ENCODE measurements around the gene BOLA2B.
"Not testable (repeated sequence)": the region's sequence is repeated elsewhere in the genome, so short reads cannot be mapped to it uniquely, and the experiment has no call there.

Gene BOLA2B

DNA sequence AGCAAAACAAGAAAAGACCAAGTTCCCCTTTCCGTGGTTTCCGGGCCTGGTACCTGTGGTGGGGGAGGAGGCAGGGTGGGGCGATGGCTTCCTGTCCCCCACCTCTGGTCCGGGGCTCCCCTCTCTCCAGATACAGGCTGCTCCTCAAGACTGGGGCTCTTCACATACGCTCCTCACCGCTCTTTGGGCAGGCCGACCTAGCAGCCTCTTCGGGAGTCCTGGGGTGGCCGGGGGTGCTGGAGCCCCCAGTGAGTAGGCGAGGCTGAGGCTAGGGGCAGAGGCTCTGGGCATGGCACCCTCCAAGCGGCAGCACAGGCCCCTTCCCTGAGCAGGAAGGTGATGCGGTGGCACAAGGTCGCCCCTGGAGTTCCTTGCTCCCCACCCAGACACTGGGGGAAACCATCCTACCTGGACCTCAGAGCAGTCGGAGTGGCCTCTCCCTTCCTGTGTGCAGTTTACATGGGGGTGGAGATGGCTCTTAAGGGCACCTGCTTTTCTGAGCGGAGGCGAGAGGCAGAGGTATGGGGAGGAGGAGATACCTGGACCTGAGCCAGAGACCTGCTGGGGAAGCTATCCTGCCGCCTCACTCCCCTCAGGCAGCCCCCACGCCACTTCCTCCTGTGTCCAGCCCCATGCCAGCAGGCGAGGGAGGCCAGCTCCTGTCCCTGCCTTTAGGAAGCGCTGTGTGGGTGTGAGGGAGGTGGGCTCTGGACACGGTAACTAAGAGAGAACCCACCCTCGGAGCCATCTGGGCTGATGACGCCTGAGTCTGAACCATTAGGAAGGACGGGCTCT, 9.2 kb downstream of the BOLA2B start:
- no peak for DNase-seq (ENCODE audit: low read depth)

DNA sequence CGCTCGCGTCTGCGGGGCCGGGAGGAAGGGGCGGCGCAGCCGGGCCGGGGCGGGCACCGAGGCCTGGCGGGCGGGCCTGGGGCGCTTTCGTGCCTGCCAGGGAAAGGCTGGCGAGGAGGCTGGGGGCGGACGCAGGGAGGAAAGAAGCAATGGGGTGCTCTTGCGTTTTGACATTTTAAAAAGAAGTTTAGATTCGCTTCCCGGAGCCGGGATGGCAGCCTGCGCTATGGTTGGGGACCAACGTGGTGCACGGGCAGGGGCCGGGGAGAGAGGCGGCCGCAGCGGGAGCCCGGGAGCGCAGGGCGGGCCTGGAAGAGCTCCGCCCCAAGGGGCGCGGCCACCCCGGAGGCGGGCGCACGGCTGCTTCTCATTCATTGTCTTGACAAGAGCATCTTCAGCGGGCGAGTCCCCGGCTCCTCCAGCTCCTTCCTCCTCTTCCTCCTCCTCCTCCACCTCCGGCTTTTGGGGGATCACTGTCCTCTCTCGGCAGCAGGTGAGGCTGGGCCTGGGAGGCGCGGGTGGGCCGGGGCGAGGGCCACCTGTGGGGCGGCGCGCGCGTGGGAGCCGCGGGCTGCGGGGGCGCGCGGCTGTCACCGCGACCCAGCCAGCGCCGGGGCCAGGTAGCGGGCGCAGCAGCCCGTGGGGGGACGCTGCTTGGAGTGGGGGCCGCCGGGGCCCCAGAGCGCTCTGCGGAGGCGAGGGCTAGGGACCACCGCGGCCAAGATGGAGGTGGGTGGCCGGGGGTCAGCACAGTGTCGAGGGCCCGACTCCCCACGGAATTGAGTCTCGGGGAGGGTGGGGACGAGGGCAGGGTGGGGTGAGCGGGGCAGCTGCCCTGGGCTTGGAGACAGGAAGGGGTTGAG, 10.0 kb downstream of the BOLA2B start, which contains the start of gene CORO1A:
CORO1A (plus strand) TSS at position 370 of the 863 bp plus-strand sequence. CDS start 1,608 bp downstream, outside the sequence.
- DNase-seq (ENCODE audit: low read depth), result peak; percentile 30

DNA sequence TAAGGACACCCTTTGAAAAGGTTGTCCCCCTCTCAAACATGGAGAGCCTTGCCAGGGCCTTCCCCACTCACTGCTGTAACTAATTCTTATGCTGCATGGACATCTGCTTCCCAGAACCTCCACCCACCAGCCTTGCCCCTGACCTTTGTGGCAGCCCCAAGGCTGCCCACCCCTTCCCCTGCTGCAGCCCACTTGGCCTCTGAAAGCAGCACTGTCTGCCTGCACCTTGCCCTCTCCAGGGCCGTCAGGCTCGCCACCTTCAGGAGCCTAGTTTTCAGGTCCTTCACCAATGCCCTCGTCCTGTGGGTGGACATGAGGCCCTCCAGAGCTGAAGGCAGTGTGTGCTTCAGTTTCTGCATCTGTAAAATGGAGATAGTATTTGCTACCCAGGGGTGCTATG, 12.7 kb downstream of the BOLA2B start:
- no peak for DNase-seq (ENCODE audit: low read depth)

DNA sequence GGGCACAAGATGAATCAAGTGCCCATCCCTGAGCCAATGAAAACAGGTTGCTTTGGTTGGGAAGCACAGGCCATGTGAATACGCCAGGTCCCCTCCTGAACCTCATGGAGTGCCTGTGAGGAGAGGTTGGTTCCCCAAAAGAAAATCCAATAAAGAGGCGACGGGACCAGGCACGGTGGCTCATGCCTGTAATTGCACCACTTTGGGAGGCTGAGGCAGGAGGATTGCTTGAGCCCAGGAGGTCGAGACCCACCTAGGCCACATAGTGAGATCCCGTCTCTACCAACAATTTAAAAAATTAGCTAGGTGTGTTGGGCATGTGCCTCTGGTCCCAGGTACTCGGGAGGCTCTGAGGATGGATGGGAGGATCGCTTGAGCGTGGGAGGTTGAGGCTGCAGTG, 13.5 kb downstream of the BOLA2B start:
- no peak for DNase-seq (ENCODE audit: low read depth)

DNA sequence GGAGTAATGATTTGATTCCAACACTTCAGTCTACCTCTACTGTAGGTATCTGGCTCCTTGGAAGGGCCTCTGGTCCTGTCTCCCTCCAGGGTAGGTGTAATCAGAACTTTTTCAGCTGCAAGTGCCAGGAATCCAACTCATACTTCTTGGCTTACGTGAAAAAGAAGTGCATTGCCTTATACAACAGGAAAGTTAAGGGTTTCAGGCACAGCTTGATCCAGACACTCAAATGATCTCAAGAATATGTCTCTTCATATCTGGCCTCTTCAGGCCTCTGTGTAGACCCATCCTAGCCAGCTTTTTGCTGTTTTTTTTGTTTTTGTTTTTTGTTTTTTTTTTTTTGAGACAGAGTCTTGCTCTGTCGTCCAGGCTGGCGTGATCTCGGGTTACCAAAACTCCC, 14.3 kb downstream of the BOLA2B start:
- DNase-seq (ENCODE audit: low read depth), result no peak

DNA sequence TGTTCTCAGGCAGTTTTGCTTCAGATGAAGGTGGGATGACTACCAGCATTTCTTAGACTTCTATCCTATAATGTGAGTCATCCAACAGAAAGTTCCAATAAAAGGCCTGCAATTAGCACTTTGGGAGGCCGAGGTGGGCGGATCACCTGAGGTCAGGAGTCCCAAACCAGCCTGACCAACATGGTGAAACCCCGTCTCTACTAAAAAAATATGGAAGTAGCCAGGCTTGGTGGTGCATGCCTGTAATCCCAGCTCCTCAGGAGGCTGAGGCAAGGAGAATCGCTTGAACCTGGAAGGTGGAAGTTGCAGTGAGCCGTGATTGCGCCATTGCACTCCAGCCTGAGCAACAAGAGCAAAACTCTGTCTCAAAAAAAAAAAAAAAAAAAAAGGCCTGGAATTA, 16.6 kb downstream of the BOLA2B start:
- not testable (repeated sequence) for DNase-seq (ENCODE audit: low read depth)

DNA sequence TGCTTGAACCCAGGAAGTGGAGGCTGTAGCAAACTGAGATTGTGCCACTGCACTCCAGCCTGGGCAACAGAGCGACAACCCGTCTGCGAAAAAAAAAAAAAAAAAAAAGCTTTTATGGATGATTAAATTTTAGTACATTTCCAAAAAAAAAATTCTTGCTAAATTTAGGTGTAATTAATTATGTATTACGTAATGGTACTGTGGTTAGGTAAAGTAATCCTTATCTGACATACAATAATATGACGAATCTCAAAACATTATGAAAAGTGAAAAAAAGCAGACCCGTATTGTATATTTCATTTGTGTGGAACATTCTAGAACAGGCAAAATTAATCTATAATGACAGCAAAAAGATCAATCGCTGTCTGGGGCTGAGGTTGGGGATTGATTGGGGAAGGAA, 20.4 kb downstream of the BOLA2B start:
- no peak for DNase-seq (ENCODE audit: low read depth)

DNA sequence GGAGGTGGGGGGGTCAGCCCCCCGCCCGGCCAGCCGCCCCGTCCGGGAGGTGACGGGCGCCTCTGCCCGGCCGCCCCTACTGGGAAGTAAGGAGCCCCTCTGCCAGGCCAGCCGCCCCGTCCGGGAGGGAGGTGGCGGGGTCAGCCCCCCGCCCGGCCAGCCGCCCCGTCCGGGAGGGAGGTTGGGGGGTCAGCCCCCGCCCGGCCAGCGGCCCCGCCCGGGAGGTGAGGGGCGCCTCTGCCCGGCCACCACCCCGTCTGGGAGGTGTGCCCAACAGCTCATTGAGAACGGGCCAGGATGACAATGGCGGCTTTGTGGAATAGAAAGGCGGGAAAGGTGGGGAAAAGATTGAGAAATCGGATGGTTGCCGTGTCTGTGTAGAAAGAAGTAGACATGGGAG, 23.3 kb downstream of the BOLA2B start:
- DNase-seq (ENCODE audit: low read depth), result not testable (repeated sequence)

DNA sequence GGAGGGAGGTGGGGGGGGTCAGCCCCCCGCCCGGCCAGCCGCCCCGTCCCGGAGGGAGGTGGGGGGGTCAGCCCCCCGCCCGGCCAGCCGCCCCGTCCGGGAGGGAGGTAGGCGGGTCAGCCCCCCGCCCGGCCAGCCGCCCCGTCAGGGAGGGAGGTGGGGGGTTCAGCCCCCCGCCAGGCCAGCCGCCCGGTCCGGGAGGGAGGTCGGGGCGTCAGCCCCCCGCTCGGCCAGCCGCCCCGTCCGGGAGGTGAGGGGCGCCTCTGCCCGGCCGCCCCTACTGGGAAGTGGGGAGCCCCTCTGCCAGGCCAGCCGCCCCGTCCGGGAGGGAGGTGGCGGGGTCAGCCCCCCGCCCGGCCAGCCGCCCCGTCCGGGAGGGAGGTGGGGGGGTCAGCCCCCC, 24.1 kb downstream of the BOLA2B start:
- not testable (repeated sequence) for DNase-seq (ENCODE audit: low read depth)

DNA sequence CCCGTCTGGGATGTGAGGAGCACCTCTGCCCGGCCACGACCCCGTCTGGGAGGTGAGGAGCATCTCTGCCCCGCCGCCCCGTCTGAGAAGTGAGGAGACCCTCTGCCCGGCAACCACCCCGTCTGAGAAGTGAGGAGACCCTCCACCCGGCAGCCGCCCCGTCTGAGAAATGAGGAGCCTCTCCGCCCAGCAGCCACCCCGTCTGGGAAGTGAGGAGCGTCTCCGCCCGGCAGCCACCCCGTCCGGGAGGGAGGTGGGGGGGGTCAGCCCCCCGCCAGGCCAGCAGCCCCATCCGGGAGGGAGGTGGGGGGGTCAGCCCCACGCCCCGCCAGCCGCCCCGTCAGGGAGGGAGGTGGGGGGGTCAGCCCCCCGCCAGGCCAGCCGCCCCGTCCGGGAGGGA, 24.7 kb downstream of the BOLA2B start:
- DNase-seq (ENCODE audit: low read depth), result not testable (repeated sequence)

DNA sequence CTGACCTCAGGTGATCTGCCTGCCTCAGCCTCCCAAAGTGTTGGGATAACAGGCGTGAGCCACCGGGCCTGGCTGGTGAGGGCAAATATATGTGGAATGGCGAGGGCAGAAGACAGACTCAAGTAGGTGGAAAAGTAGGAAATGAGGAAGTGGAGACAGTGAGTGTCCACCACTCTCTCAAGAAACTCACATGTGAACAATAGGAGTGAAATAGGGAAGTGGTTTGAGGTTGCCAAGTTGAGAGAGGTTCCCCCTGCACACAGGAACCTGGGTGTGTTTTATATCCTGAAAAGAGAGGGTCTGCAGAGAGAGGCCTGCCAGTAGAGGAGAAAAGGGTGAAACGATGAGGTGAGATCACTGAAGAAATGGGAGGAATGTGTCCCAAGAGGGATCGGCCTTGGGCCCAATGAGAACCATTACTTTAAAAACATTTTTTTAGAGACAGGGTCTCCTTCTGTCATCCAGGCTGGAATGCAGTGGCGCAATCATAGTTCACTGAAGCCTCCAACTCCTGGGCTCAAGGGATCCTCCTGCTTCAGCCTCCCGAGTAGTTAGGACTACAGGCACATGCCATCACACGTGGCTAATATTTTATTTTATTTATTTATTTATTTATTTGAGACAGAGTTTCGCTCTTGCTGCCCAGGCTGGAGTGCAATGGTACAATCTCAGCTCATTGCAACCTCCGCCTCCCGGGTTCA, 27.1 kb downstream of the BOLA2B start:
- no peak for DNase-seq (ENCODE audit: low read depth)

DNA sequence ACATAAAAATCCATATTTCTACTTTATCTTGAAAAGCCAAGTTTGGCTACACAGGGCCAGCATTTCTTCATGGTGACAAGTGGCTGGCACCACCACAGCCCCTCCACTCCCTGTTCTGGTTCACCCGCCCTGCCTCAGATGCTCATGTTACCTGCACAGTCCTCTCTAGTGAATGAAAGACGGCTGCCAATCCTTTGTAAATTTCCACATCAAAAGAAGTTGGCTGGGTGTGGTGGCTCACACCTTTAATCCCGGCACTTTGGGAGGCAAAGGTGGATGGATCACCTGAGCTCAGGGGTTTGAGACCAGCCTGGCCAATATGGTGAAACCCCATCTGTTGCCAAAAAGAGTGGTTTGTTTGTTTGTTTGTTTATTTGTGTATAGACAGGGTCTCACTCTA, 29.9 kb downstream of the BOLA2B start:
- DNase-seq (ENCODE audit: low read depth), result no peak

DNA sequence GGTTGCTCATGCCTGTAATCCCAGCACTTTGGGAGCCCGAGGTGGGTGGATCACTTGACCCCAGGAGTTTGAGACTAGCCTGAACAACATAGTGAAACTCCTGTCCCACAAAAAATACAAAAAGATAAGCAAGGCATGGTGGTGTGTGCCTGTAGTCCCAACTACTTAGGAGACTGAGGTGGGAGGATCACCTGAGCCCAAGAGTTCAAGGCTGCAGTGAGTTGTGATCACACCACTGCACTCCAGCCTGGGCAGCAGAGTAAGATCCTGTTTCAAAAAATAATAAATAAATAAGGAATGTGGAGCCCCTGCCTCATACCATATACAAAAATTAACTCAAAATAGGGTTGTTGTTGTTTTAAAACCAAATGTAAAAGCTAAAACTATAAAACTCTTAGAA, 36.3 kb downstream of the BOLA2B start:
- DNase-seq (ENCODE audit: low read depth), result no peak

DNA sequence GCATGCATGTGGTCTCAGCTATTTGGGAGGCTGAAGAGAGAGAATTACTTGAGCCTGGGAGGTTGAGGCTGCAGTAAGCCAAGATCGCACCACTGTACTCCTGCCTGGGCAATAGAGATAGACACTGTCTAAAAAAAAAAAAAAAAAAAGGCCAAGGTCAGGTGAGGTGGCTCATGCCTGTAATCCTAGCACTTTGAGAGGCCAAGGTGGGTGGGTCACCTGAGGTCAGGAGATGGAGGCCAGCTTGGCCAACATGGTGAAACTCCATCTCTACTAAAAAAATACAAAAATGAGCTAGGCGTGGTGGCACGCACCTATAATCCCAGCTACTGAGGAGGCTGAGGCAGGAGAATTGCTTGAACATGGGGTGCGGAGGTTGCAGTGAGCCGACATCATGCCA, 38.3 kb downstream of the BOLA2B start:
- DNase-seq (ENCODE audit: low read depth), result no peak

DNA sequence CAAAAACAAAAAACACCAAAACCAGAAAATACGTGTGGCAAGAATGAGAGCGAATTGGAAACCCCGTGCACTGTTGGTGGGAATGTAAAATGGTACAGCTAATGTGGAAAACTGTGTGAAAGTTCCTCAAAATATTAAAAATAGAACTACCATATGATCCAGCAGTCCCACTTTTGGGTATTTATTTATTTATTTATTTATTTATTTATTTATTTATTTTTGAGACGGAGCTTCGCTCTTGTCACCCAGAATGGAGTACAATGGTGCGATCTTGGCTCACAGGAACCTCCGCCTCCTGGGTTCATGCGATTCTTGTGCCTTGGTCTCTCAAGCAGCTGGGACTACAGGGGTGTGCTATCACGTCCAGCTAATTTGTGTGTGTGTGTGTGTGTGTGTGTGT, 40.9 kb downstream of the BOLA2B start:
- no peak for DNase-seq (ENCODE audit: low read depth)

DNA sequence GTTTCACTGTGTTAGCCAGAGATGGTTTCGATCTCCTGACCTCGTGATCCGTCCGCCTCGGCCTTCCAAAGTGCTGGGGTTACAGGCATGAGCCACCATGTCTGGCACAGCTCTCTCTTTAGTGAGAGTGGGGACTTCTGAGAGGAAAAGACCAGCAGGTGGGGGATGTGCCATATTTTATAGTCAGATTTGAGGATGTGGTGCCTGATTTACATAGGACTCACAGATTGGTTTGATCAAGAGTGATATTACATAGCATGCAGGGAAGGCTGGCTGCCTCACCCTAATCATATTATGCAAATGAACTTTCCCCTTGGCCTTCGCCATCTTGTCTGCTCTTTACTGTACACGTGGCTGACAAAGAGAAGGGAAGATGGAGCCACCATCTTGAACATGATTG, 42.4 kb downstream of the BOLA2B start:
- no peak for DNase-seq (ENCODE audit: low read depth)

DNA sequence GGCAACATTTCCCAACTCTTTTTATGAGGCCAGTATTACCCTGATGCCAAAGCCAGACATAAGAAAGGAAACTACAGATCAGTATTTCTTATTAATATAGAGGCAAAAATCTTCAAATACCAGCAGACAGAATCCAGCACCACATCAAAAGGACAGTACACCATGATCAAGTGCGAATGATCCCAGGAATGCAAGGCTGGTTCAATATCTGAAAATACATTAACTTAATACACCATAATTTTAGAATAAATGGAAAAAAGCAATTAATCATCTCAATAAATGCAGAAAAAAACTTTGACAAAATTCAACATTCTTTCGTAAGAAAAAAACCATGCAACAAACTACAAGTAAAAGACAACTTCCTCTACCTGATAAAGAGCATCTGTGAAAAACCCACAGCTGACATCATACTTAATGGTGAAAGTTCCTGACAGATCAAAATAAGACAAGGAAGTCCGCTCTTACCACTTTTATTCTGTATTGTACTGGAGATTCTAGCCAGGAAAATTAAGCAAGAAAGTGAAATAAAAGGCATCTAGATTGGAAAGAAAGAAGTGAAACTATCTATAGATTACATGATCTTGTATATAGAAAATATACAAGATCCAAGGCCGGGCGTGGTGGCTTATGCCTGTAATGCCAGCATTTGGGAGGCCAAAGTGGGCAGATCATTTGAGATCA, 44.1 kb downstream of the BOLA2B start:
- DNase-seq (ENCODE audit: low read depth), result no peak

DNA sequence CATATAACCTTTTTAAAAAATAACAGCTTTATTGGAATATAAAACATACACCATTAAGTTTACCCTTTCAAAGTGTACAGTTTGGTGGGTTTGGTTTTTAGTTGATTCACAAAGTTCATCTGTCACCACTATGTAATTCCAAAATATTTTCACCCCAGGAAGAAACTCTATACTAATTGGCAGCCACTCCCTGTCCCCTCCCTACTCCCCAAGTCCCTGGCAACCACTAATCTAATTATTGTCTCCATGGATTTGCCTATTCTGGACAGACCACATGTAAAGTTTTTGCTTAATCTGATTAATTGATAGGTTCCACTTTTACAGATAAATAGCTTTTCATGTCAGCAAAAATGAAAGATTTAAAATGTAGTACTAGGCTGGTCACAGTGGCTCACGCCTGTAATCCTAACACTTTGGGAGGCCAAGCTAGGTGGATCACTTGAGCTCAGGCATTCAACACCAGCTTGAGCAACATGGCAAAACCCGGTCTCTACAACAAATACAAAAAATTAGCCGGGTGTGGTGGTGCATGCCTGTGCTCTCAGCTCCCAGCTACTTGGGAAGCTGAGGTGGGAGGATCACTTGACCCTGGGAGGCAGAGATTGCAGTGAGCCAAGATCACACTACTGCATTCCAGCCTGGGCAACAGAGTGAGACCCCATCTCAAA, 45.5 kb downstream of the BOLA2B start:
- DNase-seq (ENCODE audit: low read depth), result no peak

DNA sequence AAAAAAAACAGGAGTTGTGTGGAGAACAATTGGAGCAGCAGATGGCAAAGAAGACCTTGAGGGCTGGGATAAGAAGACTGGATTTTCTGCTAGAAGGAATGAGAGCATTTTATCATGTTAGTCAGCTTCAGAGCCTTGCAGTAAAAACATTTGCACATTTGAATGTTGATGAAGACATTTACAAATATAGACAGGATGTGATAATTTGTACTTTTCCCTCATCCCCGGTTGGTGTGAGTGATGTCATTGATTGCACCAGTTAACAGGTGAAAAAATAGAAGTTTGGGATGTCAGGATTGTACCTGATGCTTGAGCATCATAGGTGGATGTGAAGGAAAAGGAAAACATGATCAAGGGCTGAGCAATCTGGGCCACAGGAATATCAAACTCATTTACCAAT, 47.8 kb downstream of the BOLA2B start:
- DNase-seq (ENCODE audit: low read depth), result no peak

DNA sequence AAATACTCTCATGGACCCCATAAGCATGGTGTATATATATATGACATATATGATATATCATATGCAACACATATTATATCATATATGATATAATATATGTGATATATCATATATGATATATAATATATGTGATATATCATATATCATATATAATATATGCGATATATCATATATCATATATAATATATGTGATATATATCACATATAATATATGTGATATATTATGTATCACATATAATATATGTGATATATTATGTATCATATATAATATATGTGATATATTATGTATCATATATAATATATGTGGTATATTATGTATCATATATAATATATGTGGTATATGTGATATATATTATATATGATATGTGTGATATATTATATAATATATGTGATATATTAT, 48.5 kb downstream of the BOLA2B start:
- no peak for DNase-seq (ENCODE audit: low read depth)

DNA sequence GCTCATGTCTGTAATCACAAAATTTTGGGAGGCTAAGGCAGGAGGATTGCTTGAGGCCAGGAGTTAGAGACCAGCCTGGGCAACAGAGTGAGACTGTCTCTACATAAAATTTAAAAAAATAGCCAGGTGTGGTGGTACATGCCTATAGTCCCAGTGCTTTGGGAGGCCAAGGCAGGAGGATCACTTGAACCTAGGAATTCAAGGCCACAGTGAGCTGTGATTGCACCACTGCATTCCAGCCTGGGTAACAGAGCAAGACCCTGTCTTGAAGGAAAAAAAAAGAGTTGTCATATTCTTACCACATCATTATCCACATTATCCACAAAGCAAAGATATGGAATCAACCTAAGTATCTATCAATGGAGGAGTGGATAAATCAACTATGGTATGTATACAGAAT, 49.4 kb downstream of the BOLA2B start:
- no peak for DNase-seq (ENCODE audit: low read depth)

DNA sequence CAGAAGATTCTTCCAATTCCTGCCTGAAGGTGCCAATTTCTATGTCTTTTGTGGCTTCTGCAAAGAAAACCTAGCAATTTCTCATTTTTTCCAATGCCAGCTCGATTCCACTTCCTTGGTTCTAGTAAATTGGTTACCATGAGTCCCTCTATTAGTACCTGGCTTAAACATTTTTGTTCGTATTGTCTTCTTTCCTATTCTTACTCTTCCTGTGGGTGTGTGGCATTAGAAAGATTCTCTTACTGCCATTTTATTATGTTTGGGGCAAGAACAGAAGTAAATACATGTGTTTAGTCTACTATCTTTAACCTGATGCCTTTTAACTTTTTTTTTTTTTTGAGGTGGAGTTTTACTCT, 50.1 kb downstream of the BOLA2B start:
- no peak for DNase-seq (ENCODE audit: low read depth)

Measured in GM04504 (cell line).